WTC11 (cell line): ENCODE measurements around the gene RHOB. TPM values are rescaled to one million over a fixed set of nuclear protein-coding genes. Genes with fewer than 3 reads are reported as not detected.

Experiments used
- ATAC-seq: fragments of 200-7000 bp; cut with Tn5 transposase; 2 replicates; pipeline ENCODE4 v1.10.0; 2021; ENCODE audit warnings: mild to moderate bottlenecking, moderate library complexity
- CTCF ChIA-PET: fragments of 300-600 bp; sonication (Branson Sonifier 250); formaldehyde crosslinking; loops from one replicate; lab custom pipeline; 2021; ENCODE audit warnings: antibody characterized with exemption; lab: Charles Lee
- POLR2A ChIA-PET: fragments of 350-600 bp; sonication (Branson Sonifier 250); formaldehyde crosslinking; loops from one replicate; lab custom pipeline; 2021; ENCODE audit warnings: antibody characterized with exemption; lab: Charles Lee
- DNase-seq: peaks from one replicate; pipeline ENCODE4 v3.0.0; 2021; ENCODE audit warnings: low spot score
- H3K27ac Mint-ChIP-seq: 2 replicates; pipeline ENCODE4 v1.8.0; 2021; ENCODE audit warnings: mixed read lengths
- H3K27me3 Mint-ChIP-seq: 2 replicates; pipeline ENCODE4 v1.8.0; 2021; ENCODE audit warnings: low read depth, mild to moderate bottlenecking, moderate library complexity, mixed read lengths
- H3K36me3 Mint-ChIP-seq: 2 replicates; pipeline ENCODE4 v1.8.0; 2021; ENCODE audit warnings: mixed read lengths
- H3K4me1 Mint-ChIP-seq: 2 replicates; pipeline ENCODE4 v1.8.0; 2022; ENCODE audit warnings: mixed read lengths
- H3K4me3 Mint-ChIP-seq: 2 replicates; pipeline ENCODE4 v1.8.0; 2021; ENCODE audit warnings: mild to moderate bottlenecking, moderate library complexity, mixed read lengths
- H3K9me3 Mint-ChIP-seq: 2 replicates; pipeline ENCODE4 v1.8.0; 2021; ENCODE audit warnings: mixed read lengths
- ARID4B ChIP-seq: sonication (generic); formaldehyde crosslinking; IDR thresholded peaks from 2 replicates; pipeline ENCODE4 v1.8.0; 2023; ENCODE audit warnings: missing genetic modification reagents, mild to moderate bottlenecking, borderline replicate concordance
- ATF6 ChIP-seq: sonication (generic); formaldehyde crosslinking; IDR thresholded peaks from 2 replicates; pipeline ENCODE4 v1.8.1; 2023; ENCODE audit warnings: mild to moderate bottlenecking, missing genetic modification reagents
- E2F4 ChIP-seq: sonication (generic); formaldehyde crosslinking; IDR thresholded peaks from 2 replicates; pipeline ENCODE4 v1.8.1; 2022; ENCODE audit warnings: low read depth, mild to moderate bottlenecking, moderate library complexity, missing genetic modification reagents, borderline replicate concordance
- ELF4 ChIP-seq: sonication (generic); formaldehyde crosslinking; IDR thresholded peaks from 2 replicates; pipeline ENCODE4 v1.8.1; 2022; ENCODE audit warnings: low read depth, mild to moderate bottlenecking, moderate library complexity, missing genetic modification reagents
- FOXK1 ChIP-seq: sonication (generic); formaldehyde crosslinking; IDR thresholded peaks from 2 replicates; pipeline ENCODE4 v1.8.0; 2022; ENCODE audit warnings: mild to moderate bottlenecking, moderate library complexity, missing genetic modification reagents
- GABPB1 ChIP-seq: sonication (generic); formaldehyde crosslinking; IDR thresholded peaks from 2 replicates; pipeline ENCODE4 v1.8.1; 2023; ENCODE audit warnings: mild to moderate bottlenecking, missing genetic modification reagents
- GTF2I ChIP-seq: fragments of 250-450 bp; sonication (Bioruptor Pico); conservative IDR thresholded peaks from 2 replicates; pipeline ENCODE4 v1.4.0; 2021; ENCODE audit warnings: mild to moderate bottlenecking
- IRF1 ChIP-seq: sonication (generic); formaldehyde crosslinking; IDR thresholded peaks from 2 replicates; pipeline ENCODE4 v1.8.0; 2023; ENCODE audit warnings: missing genetic modification reagents
- JAZF1 ChIP-seq: fragments of 250-450 bp; sonication (Bioruptor Pico); IDR thresholded peaks from 2 replicates; pipeline ENCODE4 v1.9.0; 2021; ENCODE audit warnings: moderate library complexity, mild to moderate bottlenecking, inconsistent platforms
- NFYB ChIP-seq: sonication (generic); formaldehyde crosslinking; conservative IDR thresholded peaks from 2 replicates; pipeline ENCODE4 v1.8.0; 2022; ENCODE audit warnings: low read depth, missing genetic modification reagents
- NR1H2 ChIP-seq: sonication (generic); formaldehyde crosslinking; IDR thresholded peaks from 2 replicates; pipeline ENCODE4 v1.9.0; 2021; ENCODE audit warnings: mild to moderate bottlenecking, moderate library complexity, missing genetic modification reagents
- NR3C1 ChIP-seq: sonication (generic); formaldehyde crosslinking; conservative IDR thresholded peaks from 2 replicates; pipeline ENCODE4 v1.8.1; 2023; ENCODE audit warnings: low read depth, mild to moderate bottlenecking, missing genetic modification reagents
- OVOL2 ChIP-seq: fragments of 250-450 bp; sonication (Bioruptor Pico); IDR thresholded peaks from 2 replicates; pipeline ENCODE4 v1.9.0; 2021; ENCODE audit warnings: mild to moderate bottlenecking, borderline replicate concordance
- RORB ChIP-seq: fragments of 250-450 bp; sonication (Bioruptor Pico); IDR thresholded peaks from 2 replicates; pipeline ENCODE4 v1.9.0; 2021; ENCODE audit warnings: mild to moderate bottlenecking
- TEAD4 ChIP-seq: sonication (generic); formaldehyde crosslinking; IDR thresholded peaks from 2 replicates; pipeline ENCODE4 v1.8.0; 2022; ENCODE audit warnings: mild to moderate bottlenecking, missing genetic modification reagents
- ZNF138 ChIP-seq: sonication (generic); formaldehyde crosslinking; conservative IDR thresholded peaks from 2 replicates; pipeline ENCODE4 v1.8.1; 2022; ENCODE audit warnings: mild to moderate bottlenecking, moderate library complexity, missing genetic modification reagents
- ZNF232 ChIP-seq: sonication (generic); formaldehyde crosslinking; IDR thresholded peaks from 2 replicates; pipeline ENCODE4 v1.8.0; 2022; ENCODE audit warnings: mild to moderate bottlenecking, missing genetic modification reagents
- ZNF263 ChIP-seq: sonication (generic); formaldehyde crosslinking; IDR thresholded peaks from 2 replicates; pipeline ENCODE4 v1.8.1; 2022; ENCODE audit warnings: low read depth, mild to moderate bottlenecking, moderate library complexity, missing genetic modification reagents
- ZNF671 ChIP-seq: fragments of 250-450 bp; sonication (Bioruptor Pico); IDR thresholded peaks from 2 replicates; pipeline ENCODE4 v1.8.0; 2021; ENCODE audit warnings: mild to moderate bottlenecking
- total RNA-seq: library from RNA; stranded (reverse); gene quantifications from 3 replicates; pipeline ENCODE4 v1.2.3, GENCODE V29; 2021
- TF ChIP-seq, protein P1 (sequence below): sonication (generic); formaldehyde crosslinking; conservative IDR thresholded peaks from 2 replicates; pipeline ENCODE4 v1.8.1; 2022; ENCODE audit warnings: mild to moderate bottlenecking, missing genetic modification reagents

RHOB gene
- total RNA-seq, 1 experiment from 2014 or later = 20.4 TPM

GRCh38 chr2:20400306-20400705, 46.6 kb upstream of the RHOB start:
- H3K27ac Mint-ChIP-seq = no peak overlapping the region
- H3K4me1 Mint-ChIP-seq = no peaks in the 10 kb centered on the region
- no peaks in the 10 kb centered on the region for H3K27me3 Mint-ChIP-seq
- TF ChIP-seq E2F4 (CRISPR knock-in tag) (no peak), RORB (CRISPR knock-in tag) (no peak), GTF2I (no peak), NFYB (no peak), ZNF671 (CRISPR knock-in tag) (no peak), ATF6 (CRISPR knock-in tag) (no peak), ZNF138 (CRISPR knock-in tag) (no peak), ZNF263 (CRISPR knock-in tag) (no peak), JAZF1 (CRISPR knock-in tag) (no peak), ARID4B (CRISPR knock-in tag) (no peak), FOXK1 (CRISPR knock-in tag) (no peak), OVOL2 (no peak), ELF4 (no peak)
- TF ChIP-seq, protein P1, sequence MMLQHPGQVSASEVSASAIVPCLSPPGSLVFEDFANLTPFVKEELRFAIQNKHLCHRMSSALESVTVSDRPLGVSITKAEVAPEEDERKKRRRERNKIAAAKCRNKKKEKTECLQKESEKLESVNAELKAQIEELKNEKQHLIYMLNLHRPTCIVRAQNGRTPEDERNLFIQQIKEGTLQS (CRISPR knock-in tag) = no peak
- ChIA-PET CTCF (interaction anchor here (0.7 to 1.1 kb wide), 2 partner anchors 11 to 16 kb away, joined by 3 read pairs; no protein-coding TSS in a partner anchor), POLR2A (no interaction called here)
- DNase-seq = no peak
- H3K4me3 Mint-ChIP-seq = no peak overlapping the region
- ATAC-seq = no peak
- H3K9me3 Mint-ChIP-seq = no peaks in the 10 kb centered on the region
- no peaks in the 10 kb centered on the region for H3K36me3 Mint-ChIP-seq

GRCh38 chr2:20400787-20401488, 45.9 kb upstream of the RHOB start:
- DNase-seq (no peak), ATAC-seq (no peak)
- ChIA-PET POLR2A (no interaction called here), CTCF (interaction anchor here (0.7 to 1.1 kb wide), 3 partner anchors 10 to 250 kb away, joined by 3 read pairs; no protein-coding TSS in a partner anchor)
- H3K27ac Mint-ChIP-seq = no peak overlapping the region; the same call in 1 of the 2 replicates
- no peaks in the 10 kb centered on the region for H3K9me3 Mint-ChIP-seq
- H3K27me3 Mint-ChIP-seq = no peaks in the 10 kb centered on the region
- no peaks in the 10 kb centered on the region for H3K4me1 Mint-ChIP-seq
- no peaks in the 10 kb centered on the region for H3K36me3 Mint-ChIP-seq
- H3K4me3 Mint-ChIP-seq = no peak overlapping the region
- TF ChIP-seq ZNF232 (CRISPR knock-in tag) (no peak), ARID4B (CRISPR knock-in tag) (no peak), IRF1 (no peak), GTF2I (no peak), TEAD4 (no peak), NR1H2 (CRISPR knock-in tag) (no peak), NR3C1 (CRISPR knock-in tag) (no peak), GABPB1 (CRISPR knock-in tag) (no peak)
